Measurements from ENCODE around the gene MID1IP1. TPM values are rescaled to one million over a fixed set of nuclear protein-coding genes. Genes with fewer than 3 reads are reported as not detected.

MID1IP1 gene
- total and polyA plus RNA-seq, 5 donors: 22.7 to 28.5 (median 27.1) TPM

DNA sequence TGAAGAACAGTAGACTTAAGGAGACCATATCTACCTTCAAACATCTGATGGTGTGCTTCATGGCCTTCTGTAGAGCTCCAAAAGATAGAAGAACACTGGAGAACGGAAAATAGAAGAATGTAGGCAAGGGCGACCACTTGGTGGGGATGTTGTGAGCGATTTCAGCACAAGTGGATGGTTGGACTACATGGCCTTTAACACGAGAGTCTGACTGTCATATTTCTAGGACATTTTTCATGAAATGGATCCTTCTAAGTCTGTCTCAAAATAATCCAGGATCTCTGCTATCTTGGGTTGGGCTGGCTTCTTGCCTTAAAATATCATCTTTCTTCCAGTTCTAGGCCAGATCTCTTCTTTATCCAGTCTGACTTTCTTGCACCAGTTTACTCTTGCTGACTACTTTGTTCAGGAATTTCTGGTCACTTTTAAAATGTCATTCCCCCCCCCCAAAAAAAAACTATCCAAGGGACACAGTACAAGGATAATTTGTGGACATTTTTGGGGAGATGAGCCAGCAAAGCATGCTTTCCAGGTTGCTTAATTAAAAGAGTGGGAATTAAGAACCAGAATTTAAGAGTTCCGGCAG, 1.2 kb upstream of the MID1IP1 start:
- DNase-seq (peak in 1 of 3 donors; percentile 50), ATAC-seq (no peak)
- WGBS: 52% methylated on average over 5 of the region's 5 CpGs
- no peaks in the 10 kb centered on the region for H3K27me3 ChIP-seq (ENCODE audit: control insufficient read depth, insufficient read depth)
- intact Hi-C loops (cut with DNase I): loop anchor here in 3 of 4 donors (5.0 to 10.0 kb wide), 4 partner anchors 65 to 345 kb away; no protein-coding TSS in a partner anchor
- H3K27ac ChIP-seq (ENCODE audit: low read length): no peak overlapping the region
- peaks cover 2% of the 10 kb centered on the region for H3K4me1 ChIP-seq (ENCODE audit: control insufficient read depth, insufficient read depth, low read length)
- no peak overlapping the region for H3K4me3 ChIP-seq (ENCODE audit: low read length)
- no peaks in the 10 kb centered on the region for H3K9me3 ChIP-seq (ENCODE audit: control insufficient read depth, low read length)

DNA sequence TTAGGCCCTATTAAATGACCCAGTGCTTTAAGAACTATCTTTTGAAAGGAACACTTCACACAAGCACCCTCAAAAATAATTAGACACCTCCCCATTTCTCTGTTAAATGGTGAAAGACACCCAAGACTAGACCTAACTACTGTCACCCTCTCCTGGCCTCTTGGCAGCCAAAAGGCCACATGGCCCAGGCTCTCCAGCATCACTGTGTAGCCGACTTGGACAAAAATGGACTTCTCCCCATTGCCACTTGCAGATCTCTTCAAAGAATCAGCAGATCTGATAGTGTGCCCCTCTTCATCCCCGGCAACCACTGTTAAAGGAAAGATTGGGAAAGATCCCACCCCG, 2.0 kb downstream of the MID1IP1 start:
- Histone ChIP-seq H3K27me3 (ENCODE audit: control insufficient read depth, insufficient read depth) (no peaks in the 10 kb centered on the region), H3K27ac (ENCODE audit: low read length) (peak overlapping the region; percentile 61), H3K4me3 (ENCODE audit: low read length) (peak overlapping the region; percentile 51), H3K9me3 (ENCODE audit: control insufficient read depth, low read length) (no peaks in the 10 kb centered on the region), H3K4me1 (ENCODE audit: control insufficient read depth, insufficient read depth, low read length) (peaks cover 2% of the 10 kb centered on the region)
- intact Hi-C loops (cut with DNase I): loop anchor here in 3 of 4 donors (5.0 to 10.0 kb wide), 4 partner anchors 62 to 342 kb away; no protein-coding TSS in a partner anchor
- 21% methylated on average over 3 of the region's 3 CpGs for WGBS
- no peak for DNase-seq
- no peak for ATAC-seq

DNA sequence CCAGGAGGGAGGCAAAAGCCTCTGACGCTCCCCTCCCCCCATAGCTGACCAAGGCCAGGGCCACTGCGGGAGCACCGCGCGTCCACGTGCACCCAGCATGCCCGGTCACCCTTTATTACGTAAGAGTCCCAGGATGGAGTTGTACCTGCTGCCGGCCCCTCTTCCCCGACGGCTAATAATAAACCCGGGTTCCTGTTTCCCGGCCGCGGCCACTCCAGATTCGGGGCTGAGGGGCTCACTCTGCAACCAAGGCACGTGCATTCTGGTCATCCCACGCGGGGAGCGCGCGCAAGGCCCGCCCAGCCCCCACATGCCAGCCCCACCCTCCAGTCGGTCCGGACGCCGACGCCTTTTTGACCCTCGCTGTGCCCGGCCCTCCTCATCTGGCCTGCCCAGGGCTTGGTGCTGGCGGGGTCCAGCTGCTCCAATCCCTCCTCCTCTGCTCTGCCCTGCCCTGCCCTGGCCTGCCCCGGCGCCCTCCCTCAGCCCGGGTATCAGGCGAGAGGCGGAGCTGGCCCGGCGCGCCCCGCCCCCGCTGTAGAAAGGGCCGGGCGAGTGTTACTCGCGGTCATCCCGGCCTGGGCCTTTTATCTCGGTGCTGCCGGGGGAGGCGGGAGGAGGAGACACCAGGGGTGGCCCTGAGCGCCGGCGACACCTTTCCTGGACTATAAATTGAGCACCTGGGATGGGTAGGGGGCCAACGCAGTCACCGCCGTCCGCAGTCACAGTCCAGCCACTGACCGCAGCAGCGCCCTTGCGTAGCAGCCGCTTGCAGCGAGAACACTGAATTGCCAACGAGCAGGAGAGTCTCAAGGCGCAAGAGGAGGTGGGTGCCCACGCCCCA, 2.6 kb downstream of the MID1IP1 start:
- H3K27me3 ChIP-seq (ENCODE audit: control insufficient read depth, insufficient read depth): no peaks in the 10 kb centered on the region
- peak overlapping the region; percentile 61 for H3K27ac ChIP-seq (ENCODE audit: low read length)
- intact Hi-C loops (cut with DNase I): loop anchor here in 3 of 4 donors (5.0 to 10.0 kb wide), 4 partner anchors 61 to 341 kb away; no protein-coding TSS in a partner anchor
- H3K4me3 ChIP-seq (ENCODE audit: low read length): peak overlapping the region; percentile 51
- H3K9me3 ChIP-seq (ENCODE audit: control insufficient read depth, low read length): no peaks in the 10 kb centered on the region
- under 1% methylated on average over 64 of the region's 64 CpGs for WGBS
- ATAC-seq (peak; percentile 91 to 92), DNase-seq (peak; percentile 87 to 95 (median 94))
- peaks cover 2% of the 10 kb centered on the region for H3K4me1 ChIP-seq (ENCODE audit: control insufficient read depth, insufficient read depth, low read length)

DNA sequence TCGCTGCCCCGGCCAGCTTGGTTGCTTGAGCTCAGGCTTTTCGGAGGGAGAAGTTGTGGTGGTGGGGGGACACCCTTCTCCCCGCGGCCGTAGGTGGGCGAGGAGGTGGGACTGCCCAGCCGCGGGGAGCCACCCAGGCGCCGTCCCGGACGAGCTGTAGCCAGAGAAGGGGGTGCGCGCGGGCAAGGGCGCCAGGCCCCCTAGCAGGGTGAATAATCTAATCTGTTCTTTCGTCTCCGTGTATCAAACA, 3.1 kb downstream of the MID1IP1 start:
- Histone ChIP-seq H3K4me1 (ENCODE audit: control insufficient read depth, insufficient read depth, low read length) (peaks cover 2% of the 10 kb centered on the region), H3K9me3 (ENCODE audit: control insufficient read depth, low read length) (no peaks in the 10 kb centered on the region), H3K4me3 (ENCODE audit: low read length) (peak overlapping the region; percentile 51), H3K27me3 (ENCODE audit: control insufficient read depth, insufficient read depth) (no peaks in the 10 kb centered on the region), H3K27ac (ENCODE audit: low read length) (peak overlapping the region; percentile 61)
- ATAC-seq (no peak), DNase-seq (no peak)
- WGBS: 0% methylated on average over 19 of the region's 19 CpGs
- intact Hi-C loops (cut with DNase I): loop anchor here in 3 of 4 donors (5.0 to 10.0 kb wide), 4 partner anchors 60 to 340 kb away; no protein-coding TSS in a partner anchor

DNA sequence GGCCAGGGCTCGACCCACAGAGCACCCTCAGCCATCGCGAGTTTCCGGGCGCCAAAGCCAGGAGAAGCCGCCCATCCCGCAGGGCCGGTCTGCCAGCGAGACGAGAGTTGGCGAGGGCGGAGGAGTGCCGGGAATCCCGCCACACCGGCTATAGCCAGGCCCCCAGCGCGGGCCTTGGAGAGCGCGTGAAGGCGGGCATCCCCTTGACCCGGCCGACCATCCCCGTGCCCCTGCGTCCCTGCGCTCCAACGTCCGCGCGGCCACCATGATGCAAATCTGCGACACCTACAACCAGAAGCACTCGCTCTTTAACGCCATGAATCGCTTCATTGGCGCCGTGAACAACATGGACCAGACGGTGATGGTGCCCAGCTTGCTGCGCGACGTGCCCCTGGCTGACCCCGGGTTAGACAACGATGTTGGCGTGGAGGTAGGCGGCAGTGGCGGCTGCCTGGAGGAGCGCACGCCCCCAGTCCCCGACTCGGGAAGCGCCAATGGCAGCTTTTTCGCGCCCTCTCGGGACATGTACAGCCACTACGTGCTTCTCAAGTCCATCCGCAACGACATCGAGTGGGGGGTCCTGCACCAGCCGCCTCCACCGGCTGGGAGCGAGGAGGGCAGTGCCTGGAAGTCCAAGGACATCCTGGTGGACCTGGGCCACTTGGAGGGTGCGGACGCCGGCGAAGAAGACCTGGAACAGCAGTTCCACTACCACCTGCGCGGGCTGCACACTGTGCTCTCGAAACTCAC, 3.6 kb downstream of the MID1IP1 start:
- under 1% methylated on average over 66 of the region's 66 CpGs for WGBS
- Histone ChIP-seq H3K4me1 (ENCODE audit: control insufficient read depth, insufficient read depth, low read length) (peaks cover 2% of the 10 kb centered on the region), H3K4me3 (ENCODE audit: low read length) (peak overlapping the region; percentile 51), H3K27me3 (ENCODE audit: control insufficient read depth, insufficient read depth) (no peaks in the 10 kb centered on the region), H3K27ac (ENCODE audit: low read length) (peak overlapping the region; percentile 61), H3K9me3 (ENCODE audit: control insufficient read depth, low read length) (no peaks in the 10 kb centered on the region)
- DNase-seq (peak; percentile 43 to 81 (median 79)), ATAC-seq (peak; percentile 18 to 43)
- intact Hi-C loops (cut with DNase I): loop anchor here in 3 of 4 donors (5.0 to 10.0 kb wide), 4 partner anchors 60 to 340 kb away; no protein-coding TSS in a partner anchor

DNA sequence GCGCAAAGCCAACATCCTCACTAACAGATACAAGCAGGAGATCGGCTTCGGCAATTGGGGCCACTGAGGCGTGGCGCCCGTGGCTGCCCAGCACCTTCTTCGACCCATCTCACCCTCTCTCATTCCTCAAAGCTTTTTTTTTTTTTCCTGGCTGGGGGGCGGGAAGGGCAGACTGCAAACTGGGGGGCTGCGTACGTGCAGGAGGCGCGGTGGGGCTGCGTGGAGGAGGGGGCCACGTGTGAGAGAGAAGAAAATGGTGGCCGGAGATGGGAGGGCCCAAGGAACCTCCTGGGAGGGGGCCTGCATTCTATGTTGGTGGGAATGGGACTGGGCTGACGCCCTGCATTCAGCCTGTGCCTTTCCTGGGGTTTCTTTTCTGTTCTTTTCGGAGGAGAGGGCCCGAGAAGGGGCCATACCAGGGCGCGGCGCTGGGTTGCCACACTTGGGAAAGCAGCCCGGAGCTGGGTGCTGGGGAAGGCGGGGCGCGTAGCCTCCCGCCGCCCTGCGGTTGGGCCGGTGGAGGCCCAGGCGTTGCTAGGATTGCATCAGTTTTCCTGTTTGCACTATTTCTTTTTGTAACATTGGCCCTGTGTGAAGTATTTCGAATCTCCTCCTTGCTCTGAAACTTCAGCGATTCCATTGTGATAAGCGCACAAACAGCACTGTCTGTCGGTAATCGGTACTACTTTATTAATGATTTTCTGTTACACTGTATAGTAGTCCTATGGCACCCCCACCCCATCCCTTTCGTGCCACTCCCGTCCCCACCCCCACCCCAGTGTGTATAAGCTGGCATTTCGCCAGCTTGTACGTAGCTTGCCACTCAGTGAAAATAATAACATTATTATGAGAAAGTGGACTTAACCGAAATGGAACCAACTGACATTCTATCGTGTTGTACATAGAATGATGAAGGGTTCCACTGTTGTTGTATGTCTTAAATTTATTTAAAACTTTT, 4.5 kb downstream of the MID1IP1 start:
- 1% methylated on average over 41 of the region's 41 CpGs for WGBS
- DNase-seq (peak; percentile 66 to 88 (median 87)), ATAC-seq (peak; percentile 63 to 68)
- H3K27me3 ChIP-seq (ENCODE audit: control insufficient read depth, insufficient read depth): no peaks in the 10 kb centered on the region
- peaks cover 2% of the 10 kb centered on the region for H3K4me1 ChIP-seq (ENCODE audit: control insufficient read depth, insufficient read depth, low read length)
- H3K27ac ChIP-seq (ENCODE audit: low read length): peak overlapping the region; percentile 61
- no peaks in the 10 kb centered on the region for H3K9me3 ChIP-seq (ENCODE audit: control insufficient read depth, low read length)
- intact Hi-C loops (cut with DNase I): loop anchor here in 3 of 4 donors (10.0 kb wide), 3 partner anchors 59 to 339 kb away; no protein-coding TSS in a partner anchor
- peak overlapping the region; percentile 51 for H3K4me3 ChIP-seq (ENCODE audit: low read length)

DNA sequence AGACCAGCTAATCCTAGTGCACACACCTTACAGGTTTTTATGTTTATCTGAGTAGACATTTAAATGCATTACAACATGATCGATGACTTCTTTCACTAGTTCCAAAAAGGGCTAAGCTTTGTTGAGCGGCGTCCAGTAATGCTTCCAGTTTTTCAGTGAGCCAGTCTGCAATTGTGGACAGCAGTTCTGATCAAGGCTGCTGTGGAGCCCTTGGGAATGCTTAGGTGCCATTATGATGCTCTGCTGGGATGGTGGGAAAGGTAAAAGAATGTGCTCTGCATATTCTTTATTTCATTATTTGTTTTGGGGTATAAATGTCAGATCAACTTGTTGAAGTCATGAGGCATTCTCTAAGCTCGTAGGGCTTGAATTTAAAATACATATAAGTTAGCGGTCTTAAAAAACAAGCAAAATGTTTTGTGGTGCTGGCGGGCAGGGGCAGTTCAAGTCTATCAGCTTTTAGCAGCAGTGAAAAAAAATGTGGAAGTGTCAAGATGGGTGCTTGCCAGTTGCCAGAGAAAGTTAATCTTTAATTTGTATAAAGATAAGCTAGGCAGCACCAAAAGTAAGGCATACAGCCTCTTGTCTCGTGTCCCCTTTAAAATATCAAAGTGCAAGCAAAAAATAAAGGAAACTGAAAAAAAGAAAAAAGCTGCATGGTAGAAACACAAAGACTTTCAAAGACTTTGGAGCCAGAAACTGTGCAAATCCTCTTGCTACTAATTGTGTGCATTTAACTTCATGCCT, 5.8 kb downstream of the MID1IP1 start:
- Histone ChIP-seq H3K27me3 (ENCODE audit: control insufficient read depth, insufficient read depth) (no peaks in the 10 kb centered on the region), H3K27ac (ENCODE audit: low read length) (no peak overlapping the region), H3K4me3 (ENCODE audit: low read length) (no peak overlapping the region), H3K9me3 (ENCODE audit: control insufficient read depth, low read length) (no peaks in the 10 kb centered on the region), H3K4me1 (ENCODE audit: control insufficient read depth, insufficient read depth, low read length) (no peaks in the 10 kb centered on the region)
- WGBS: 48% methylated on average over 7 of the region's 7 CpGs
- DNase-seq (no peak), ATAC-seq (no peak)
- intact Hi-C loops (cut with DNase I): loop anchor here in 3 of 4 donors (10.0 kb wide), 3 partner anchors 58 to 338 kb away; no protein-coding TSS in a partner anchor

DNA sequence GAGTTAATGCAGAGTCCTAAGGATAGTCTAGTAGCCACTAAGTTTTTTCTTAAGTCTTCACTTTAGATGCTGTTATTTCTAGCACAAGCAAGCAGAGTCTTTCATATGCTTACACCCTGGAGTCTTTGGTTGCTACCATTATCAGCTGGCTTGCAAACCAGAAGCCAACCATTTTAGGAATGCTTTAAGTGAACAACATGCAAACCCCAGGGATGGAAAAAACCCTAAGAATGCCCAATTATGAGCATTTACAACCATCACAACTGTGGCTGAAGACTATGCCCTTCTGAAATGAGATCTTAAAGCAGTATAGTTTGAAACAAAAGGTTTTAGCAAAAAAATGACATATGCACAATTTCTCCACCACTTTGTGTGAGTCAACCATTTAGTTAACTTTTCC, 6.6 kb downstream of the MID1IP1 start:
- intact Hi-C loops (cut with DNase I): loop anchor here in 3 of 4 donors (10.0 kb wide), 3 partner anchors 57 to 337 kb away; no protein-coding TSS in a partner anchor
- Histone ChIP-seq H3K4me1 (ENCODE audit: control insufficient read depth, insufficient read depth, low read length) (no peaks in the 10 kb centered on the region), H3K27ac (ENCODE audit: low read length) (no peak overlapping the region), H3K4me3 (ENCODE audit: low read length) (no peak overlapping the region), H3K9me3 (ENCODE audit: control insufficient read depth, low read length) (no peaks in the 10 kb centered on the region), H3K27me3 (ENCODE audit: control insufficient read depth, insufficient read depth) (no peaks in the 10 kb centered on the region)
- ATAC-seq (no peak), DNase-seq (no peak)

DNA sequence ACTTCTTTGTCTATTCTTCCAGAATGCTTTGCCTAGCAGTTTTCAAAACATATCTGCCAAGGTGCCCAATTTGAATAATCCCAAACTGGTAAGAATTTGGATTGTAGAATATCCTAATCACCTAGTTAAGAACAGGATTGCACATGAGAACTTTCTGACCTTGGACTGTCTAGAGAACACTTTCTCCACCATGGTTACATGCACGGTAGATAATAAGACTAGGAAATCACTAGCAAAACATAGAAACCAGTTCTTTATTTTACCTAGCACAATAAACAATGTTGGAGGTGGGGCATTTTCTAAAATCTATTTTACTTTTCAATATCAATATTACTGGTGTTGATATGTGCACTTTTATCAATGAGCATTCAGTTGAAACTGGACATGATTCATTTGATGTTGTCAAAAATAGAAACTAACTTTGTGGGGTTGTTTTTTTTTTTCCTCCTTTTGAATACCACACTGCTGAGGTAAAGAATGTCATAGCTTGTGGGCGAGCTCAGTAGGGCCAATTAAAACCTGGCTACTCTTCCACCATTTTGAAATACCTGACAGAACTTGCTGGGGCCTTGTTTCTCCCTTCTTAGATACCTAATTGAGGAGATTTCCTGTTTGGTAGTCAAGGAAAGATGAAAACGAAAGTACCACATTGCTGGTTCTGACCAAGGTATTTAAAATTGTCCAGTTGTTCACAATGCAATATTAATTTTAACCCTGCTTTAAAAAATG, 10.4 kb downstream of the MID1IP1 start:
- Histone ChIP-seq H3K4me3 (ENCODE audit: low read length) (no peak overlapping the region), H3K9me3 (ENCODE audit: control insufficient read depth, low read length) (no peaks in the 10 kb centered on the region), H3K27me3 (ENCODE audit: control insufficient read depth, insufficient read depth) (no peaks in the 10 kb centered on the region), H3K27ac (ENCODE audit: low read length) (no peak overlapping the region), H3K4me1 (ENCODE audit: control insufficient read depth, insufficient read depth, low read length) (no peaks in the 10 kb centered on the region)
- 41% methylated on average over 3 of the region's 3 CpGs for WGBS
- DNase-seq (no peak), ATAC-seq (no peak)
- intact Hi-C loops (cut with DNase I): no loop called here
